Bronchial epithelial cell (primary cell): ENCODE data around the gene SKAP2. TPM values are rescaled to one million over a fixed set of nuclear protein-coding genes. Genes with fewer than 3 reads are reported as not detected.

Source experiments
- DNase-seq: peaks from one replicate; pipeline ENCODE4 v3.0.0-alpha.2; 2010; ENCODE audit warnings: low read depth
- FAIRE-seq: peaks from 2 replicates; lab custom pipeline; 2011; peaks lifted over from hg19 to GRCh38; lab: Jason Lieb, UNC
- H3K27me3 ChIP-seq: 2 replicates; pipeline ENCODE4 v1.5.1; 2011; ENCODE audit warnings: low read length; ENCODE audit not compliant: control insufficient read depth, insufficient read depth
- H3K36me3 ChIP-seq: 2 replicates; pipeline ENCODE4 v1.5.1; 2011; ENCODE audit warnings: low read length; ENCODE audit not compliant: control insufficient read depth, insufficient read depth
- H3K4me3 ChIP-seq: 2 replicates; pipeline ENCODE4 v1.5.1; 2011; ENCODE audit warnings: mild to moderate bottlenecking, low read depth, low read length, control low read depth
- total RNA-seq: library from RNA; depleted of rRNA; stranded (reverse); fragments of >200 nt; gene quantifications from 2 replicates; pipeline ENCODE4 v1.2.1, GENCODE V29; 2014
- TF ChIP-seq, protein P1 (sequence below): IDR thresholded peaks from 2 replicates; pipeline ENCODE4 v1.5.1; 2011; ENCODE audit warnings: mild to moderate bottlenecking, moderate library complexity, low read length, control low read depth, inconsistent platforms; ENCODE audit not compliant: insufficient read depth, severe bottlenecking

SKAP2 gene
- total RNA-seq, 1 donor from 2014 or later, result 2.1 TPM

DNA sequence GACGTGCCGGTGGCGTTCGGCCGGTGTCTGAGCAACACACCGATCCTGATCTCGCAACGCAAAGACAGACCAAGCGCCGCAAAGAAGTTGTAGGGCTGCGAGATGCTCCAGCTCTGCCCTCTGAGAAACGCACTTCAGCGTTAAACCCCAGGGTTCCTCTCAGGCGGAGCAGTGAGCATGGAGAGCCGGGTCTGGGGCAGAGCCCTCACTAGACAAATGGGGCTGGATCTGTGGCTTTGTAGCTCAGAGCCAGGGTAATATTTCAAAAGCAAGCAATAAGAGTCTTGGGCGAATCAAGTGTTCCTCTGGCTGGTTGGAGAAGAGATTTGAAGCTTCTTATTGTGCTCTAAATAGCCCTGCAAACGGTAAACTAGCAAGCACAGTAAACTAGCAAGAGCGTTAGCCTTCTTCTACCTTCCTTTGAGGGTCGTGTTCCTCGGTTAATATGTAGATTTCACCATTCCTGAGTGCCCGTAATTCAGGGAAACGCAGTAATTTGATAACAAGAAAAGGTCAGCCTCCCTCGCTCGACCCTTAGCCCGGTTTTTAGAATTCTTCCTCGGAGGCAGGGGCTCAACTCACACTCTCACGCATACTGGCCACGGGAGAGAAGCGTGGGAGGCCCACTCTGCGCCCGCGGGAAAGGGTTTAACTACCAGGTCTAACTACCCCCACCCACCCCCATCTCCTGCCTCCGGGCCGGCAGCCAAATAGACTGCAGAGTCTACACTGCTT lies 6.7 kb downstream of the SKAP2 start:
- H3K4me3 ChIP-seq, result no peak overlapping the region
- FAIRE-seq (no peak), DNase-seq (no peak)
- TF ChIP-seq, protein P1, sequence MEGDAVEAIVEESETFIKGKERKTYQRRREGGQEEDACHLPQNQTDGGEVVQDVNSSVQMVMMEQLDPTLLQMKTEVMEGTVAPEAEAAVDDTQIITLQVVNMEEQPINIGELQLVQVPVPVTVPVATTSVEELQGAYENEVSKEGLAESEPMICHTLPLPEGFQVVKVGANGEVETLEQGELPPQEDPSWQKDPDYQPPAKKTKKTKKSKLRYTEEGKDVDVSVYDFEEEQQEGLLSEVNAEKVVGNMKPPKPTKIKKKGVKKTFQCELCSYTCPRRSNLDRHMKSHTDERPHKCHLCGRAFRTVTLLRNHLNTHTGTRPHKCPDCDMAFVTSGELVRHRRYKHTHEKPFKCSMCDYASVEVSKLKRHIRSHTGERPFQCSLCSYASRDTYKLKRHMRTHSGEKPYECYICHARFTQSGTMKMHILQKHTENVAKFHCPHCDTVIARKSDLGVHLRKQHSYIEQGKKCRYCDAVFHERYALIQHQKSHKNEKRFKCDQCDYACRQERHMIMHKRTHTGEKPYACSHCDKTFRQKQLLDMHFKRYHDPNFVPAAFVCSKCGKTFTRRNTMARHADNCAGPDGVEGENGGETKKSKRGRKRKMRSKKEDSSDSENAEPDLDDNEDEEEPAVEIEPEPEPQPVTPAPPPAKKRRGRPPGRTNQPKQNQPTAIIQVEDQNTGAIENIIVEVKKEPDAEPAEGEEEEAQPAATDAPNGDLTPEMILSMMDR, result no peak
- H3K27me3 ChIP-seq, result peaks cover 21% of the 10 kb centered on the region
- H3K36me3 ChIP-seq, result no peaks in the 10 kb centered on the region

DNA sequence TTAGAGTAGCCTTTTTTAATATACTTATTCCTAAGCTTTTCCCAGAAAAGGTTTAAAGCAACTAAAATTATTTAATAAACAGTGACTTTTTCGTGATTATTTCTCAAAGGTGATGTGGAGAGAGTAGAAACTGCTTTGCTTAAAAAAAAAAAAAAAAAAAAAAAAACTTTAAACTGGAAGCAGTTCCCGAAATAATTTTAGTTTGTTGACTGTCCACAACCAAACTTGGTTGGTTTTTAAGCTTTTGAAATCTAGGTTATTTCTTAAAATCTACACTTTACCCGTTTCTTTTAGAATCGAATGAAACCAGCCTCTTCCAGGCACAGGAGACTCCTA lies 7.3 kb downstream of the SKAP2 start:
- DNase-seq (no peak), FAIRE-seq (no peak)
- TF ChIP-seq, protein P1, result no peak
- Histone ChIP-seq H3K27me3 (peaks cover 21% of the 10 kb centered on the region), H3K36me3 (no peaks in the 10 kb centered on the region), H3K4me3 (no peak overlapping the region)

DNA sequence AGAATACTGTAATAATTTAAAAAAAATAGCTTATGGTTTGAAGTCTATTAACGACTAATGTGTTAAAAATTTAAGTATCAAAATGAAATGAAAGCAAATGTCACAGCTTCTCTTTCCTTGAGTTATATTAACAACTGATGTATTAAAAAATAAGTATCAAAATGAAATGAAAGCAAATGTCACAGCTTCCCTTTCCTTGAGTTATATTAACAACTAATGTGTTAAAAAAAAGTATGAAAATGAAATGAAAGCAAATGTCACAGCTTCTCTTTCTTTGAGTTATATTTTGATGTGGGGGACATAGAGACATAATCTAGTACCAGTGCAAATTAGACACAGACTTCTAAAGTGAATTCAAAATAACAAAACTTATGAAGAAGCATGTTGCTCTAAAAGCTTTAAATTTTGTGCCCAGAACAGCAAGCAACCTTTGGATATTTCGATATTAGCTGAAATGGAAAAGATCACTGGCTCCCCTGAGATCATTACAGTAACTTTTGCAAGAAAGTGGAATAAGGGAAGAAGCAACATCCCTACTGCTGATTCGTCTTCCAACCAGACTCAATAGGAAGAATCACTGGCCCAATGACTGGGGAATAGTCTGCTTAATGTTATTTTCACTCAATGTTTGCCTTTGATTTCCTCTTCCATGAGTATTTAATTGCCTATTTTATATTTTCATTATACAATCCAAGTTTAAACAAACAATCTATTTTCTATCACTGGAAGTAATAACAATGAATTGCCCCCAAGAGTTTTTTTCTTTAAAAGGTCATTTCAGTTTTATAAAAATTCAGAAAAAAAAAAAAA lies 8.0 kb downstream of the SKAP2 start:
- H3K27me3 ChIP-seq, result peaks cover 21% of the 10 kb centered on the region
- DNase-seq, result no peak
- no peak overlapping the region for H3K4me3 ChIP-seq
- no peak for FAIRE-seq
- TF ChIP-seq, protein P1, result no peak
- no peaks in the 10 kb centered on the region for H3K36me3 ChIP-seq

DNA sequence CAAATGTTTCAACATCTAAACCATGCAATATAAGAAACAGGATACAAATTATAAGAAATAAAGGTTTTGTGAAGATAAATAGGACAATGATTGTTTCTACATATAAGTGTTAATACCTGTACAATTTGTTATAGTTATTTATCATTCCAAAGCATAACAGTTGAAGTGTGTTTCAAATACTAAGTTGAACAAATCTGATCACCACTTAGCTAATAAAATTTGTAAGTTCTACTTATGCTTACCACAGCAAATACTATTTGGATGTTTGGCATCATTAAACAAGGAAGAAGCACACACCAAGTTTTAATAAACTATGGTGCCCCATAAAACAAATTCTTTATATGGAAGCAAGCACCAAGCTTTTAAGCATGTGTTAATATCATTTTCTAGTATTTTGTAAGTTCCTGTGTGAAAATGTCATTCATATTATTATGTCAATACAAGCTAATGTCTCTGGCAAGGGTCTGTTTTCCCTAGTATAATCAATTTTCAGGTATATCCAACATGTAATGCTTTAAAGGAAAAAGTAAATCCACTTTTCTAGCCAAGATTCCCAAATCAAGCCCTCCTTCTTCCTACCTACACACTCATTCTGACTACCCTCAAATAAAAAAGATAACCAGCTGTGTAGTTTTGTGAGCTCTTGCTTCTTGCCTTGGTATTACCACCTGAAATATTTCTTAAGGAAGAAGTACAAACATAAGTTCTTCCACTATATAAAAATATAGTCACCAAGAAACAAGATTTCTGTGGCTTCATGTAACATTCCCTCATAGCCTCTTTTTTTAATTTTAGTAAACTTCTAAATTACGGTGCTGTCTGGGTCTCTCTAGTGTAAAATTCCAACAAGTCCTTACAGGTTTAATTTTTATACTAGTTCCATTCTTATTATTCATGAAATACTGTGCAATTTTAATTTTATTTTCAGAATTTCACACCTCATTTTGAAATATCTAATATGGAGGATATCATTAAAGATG lies 9.2 kb downstream of the SKAP2 start:
- no peak for DNase-seq
- Histone ChIP-seq H3K4me3 (no peak overlapping the region), H3K36me3 (no peaks in the 10 kb centered on the region), H3K27me3 (peaks cover 21% of the 10 kb centered on the region)
- FAIRE-seq, result no peak
- TF ChIP-seq, protein P1, result no peak

DNA sequence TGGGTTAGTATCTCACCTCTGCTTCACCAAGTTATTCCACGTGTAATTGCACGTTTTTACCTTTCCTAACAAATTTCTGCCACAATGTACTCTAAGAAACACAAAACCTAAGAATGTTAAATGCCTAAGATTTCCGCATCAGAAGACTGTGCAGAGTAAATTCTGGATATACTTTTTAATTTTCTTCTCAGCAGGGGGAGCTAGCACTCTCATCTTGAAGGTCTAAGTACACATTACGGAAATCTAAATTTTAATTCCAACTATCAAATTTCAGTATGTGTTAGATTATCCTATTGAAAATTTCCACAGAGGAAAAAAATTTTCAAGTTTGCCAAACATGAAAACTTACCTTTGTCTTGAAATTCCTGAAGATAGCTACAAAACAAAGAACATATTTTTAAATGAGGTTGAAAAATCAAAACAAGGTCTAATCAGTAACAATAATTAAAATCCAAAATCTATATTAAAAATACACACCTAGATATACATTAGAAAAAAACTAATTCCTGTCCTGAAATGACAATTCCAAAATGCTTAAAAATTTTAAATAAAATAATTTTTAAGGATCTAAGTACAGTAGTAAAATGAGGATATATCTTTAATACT lies 10.5 kb downstream of the SKAP2 start:
- peaks cover 21% of the 10 kb centered on the region for H3K27me3 ChIP-seq
- TF ChIP-seq, protein P1, result peak; percentile 38
- no peak for FAIRE-seq
- no peak overlapping the region for H3K4me3 ChIP-seq
- DNase-seq, result peak; percentile 50
- no peaks in the 10 kb centered on the region for H3K36me3 ChIP-seq
